Glomerular visceral epithelial cell (primary cell): ENCODE results near the gene FRAS1.
"Not testable (repeated sequence)": the region's sequence is repeated elsewhere in the genome, so short reads cannot be mapped to it uniquely, and the experiment has no call there.

ENCODE experiments used
- DNase-seq: peaks from one replicate; pipeline ENCODE4 v3.0.0-alpha.2; 2016; ENCODE audit errors: extremely low spot score

FRAS1 gene

GRCh38 chr4:78210694-78211410 is 153.7 kb downstream of the FRAS1 start:
- no peak for DNase-seq

GRCh38 chr4:78213218-78213617 is 156.1 kb downstream of the FRAS1 start:
- DNase-seq: no peak

DNA sequence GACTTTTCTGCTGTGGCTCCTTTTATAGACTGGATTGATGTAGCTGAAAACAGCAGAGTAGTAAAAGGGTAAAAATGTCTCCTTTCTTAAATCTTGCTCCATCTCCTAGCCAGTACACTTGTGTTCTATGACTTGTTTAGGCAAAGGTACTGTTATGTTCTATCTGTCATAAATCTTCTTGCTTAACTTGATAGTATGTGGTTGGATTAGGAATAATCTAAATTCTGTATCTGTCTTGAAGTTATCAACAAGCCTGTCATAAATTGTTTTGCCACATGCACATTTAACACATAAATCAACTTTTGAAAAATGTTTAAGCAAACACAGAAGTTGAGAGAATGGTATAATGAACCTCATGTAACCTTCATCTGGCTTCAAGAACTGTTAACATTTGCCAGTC is 157.0 kb downstream of the FRAS1 start:
- no peak for DNase-seq

- DNase-seq: no peak
Observed at GRCh38 chr4:78217557-78217956, 160.4 kb downstream of the FRAS1 start.

DNA sequence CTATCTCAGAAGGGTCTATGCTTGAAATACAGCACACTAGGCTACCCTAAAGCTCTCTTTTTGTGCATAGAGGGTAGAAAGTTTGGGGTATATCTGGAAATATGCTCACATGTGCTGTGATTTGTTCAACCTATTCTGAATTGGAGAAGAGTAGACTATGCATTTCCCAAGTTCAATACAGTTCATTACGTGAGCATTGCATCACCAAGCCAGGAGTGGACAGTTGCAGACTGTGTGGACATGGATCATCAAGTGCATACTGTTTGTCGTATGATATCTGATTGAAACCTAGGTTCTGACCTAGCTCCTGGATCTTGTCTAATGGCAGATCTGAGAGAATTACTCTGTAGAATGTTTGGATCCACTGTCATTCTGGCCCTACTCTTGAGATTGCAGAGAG is 161.1 kb downstream of the FRAS1 start:
- no peak for DNase-seq

DNA sequence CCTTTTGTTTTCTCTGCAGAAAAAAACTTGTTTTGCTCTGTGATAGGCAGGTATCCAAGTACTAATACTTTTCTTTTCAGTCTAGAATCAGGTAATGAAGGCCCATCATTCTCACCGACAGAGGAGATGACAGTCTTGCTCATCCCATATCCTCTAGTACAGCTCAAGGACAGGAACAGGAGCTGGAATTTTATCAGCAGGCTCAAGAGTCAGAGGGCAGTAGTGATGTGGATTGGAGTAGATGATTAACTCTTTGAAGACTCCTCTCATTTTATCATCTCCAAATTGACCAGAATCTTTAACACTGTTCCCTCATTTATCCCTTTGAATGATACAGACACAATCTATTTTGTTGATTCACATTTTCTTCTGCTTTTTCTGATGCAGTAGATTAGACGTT is 162.7 kb downstream of the FRAS1 start:
- no peak for DNase-seq

DNA sequence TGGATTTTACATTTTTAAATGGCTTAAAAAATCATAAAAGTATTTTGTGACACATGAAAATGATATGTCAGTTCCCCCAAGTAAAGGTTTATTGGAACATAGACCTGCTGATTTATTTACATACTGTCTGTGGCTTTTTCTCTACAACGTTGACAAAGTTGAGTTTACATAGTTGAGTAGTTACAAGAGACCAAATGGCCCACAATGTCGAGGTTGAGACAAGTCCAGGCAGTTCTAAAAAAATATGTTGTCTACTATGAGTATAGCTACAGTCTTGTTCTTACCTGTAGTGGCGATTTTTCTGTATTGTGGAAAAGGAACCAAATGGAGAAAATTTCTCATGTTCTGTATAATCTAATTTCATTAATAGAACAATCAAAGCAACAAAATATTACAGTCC is 163.2 kb downstream of the FRAS1 start:
- DNase-seq: no peak

DNA sequence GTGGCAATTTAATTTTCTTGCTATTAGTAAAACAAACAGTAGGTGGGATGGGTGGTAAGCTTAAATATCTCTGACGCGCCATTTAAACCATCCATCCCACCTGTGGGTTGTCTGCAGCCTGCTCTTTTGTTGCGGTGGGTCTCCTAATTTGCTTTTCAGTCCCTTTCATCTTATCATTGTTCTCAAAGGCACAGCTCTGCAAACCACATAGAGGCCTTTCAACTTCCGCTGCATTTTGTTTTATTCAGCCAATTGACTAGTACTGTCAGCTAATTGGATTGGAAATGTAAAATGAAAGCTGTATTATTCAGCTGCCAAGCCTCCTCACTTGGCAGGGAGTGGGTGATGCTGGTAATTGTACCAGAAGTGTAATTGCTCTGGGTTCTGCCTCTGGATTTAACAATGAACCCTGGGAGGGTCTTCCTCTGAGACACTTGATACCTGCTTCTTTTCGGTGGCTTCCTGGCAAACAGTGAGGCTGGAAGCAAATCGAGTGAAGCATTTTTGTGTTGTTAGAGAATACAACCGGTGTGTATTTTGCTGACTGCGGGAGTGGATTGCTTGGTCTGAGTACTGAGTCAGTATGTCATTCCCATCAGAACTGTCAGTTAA is 165.6 kb downstream of the FRAS1 start:
- no peak for DNase-seq

- no peak for DNase-seq
Observed at GRCh38 chr4:78225236-78225635, 168.1 kb downstream of the FRAS1 start.

- no peak for DNase-seq
Observed at GRCh38 chr4:78226279-78226678, 169.2 kb downstream of the FRAS1 start.

DNA sequence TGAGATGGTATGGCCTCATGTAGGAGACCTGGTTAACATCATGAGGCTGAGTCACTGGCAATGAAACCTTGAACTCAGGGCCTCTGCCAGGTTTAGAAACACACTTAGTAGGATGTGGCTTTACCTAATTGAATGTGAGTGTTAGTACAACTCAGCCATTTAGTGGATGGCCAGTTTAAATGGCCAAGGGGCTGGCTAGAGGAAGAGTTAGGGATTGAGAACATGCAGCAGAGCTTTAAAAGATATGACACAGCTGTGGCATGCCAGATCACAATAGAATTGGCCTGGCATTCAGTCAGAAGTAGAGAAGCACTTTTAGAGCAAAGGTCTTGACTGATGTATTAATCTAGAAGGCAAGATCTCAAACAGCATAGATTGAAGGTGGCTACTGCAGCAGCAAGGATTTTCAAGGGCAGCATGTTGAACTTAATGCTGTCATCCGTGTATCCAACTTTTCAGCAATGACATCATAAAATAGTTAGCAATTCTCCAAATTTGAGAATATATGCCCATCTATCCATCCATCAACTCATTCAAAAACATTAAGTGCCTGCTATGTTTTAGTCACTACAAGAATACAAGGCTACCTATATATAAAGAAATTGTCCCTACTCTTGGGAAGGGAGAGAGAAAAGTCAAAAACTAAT is 170.4 kb downstream of the FRAS1 start:
- DNase-seq: no peak

GRCh38 chr4:78235800-78236199 is 178.7 kb downstream of the FRAS1 start:
- DNase-seq: no peak

- DNase-seq: no peak
Observed at GRCh38 chr4:78237360-78237759, 180.2 kb downstream of the FRAS1 start.

- no peak for DNase-seq
Observed at GRCh38 chr4:78242071-78242470, 184.9 kb downstream of the FRAS1 start.

DNA sequence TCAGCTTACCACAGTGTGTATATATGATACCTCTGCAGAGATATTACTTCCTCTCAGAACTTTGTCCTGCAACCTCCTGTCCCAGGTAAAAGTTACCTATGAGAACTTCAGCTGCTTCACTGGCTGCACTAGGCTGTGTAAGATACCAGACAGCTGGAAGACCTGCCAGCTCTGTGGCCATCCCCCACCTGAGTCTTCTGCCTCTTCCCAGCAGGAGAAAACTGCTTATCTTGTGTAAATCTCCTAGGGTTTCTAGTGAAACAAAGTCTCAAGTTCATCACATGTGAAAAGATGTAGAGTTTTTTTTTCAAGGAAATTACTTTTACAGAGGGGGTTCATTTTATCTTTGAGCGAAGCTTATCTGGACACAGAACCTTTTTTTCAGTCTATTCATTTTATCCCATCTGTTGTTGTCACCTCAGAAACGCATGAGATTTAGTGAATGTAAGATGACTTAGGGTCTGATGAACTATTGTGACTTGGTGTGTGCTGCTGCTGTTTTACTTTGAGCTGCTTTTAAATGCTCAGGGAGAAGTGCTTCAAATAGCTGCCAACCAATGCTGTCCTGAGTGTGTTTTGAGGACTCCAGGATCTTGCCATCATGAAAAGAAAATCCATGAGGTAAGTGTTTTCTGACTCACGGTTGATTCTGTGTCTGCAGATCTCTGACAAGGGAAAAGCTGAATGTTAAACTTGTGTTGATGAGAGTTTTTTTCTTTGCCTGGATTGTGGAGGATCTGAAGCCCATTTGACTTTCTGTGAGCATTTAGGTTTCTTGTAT is 187.8 kb downstream of the FRAS1 start:
- DNase-seq: no peak

DNA sequence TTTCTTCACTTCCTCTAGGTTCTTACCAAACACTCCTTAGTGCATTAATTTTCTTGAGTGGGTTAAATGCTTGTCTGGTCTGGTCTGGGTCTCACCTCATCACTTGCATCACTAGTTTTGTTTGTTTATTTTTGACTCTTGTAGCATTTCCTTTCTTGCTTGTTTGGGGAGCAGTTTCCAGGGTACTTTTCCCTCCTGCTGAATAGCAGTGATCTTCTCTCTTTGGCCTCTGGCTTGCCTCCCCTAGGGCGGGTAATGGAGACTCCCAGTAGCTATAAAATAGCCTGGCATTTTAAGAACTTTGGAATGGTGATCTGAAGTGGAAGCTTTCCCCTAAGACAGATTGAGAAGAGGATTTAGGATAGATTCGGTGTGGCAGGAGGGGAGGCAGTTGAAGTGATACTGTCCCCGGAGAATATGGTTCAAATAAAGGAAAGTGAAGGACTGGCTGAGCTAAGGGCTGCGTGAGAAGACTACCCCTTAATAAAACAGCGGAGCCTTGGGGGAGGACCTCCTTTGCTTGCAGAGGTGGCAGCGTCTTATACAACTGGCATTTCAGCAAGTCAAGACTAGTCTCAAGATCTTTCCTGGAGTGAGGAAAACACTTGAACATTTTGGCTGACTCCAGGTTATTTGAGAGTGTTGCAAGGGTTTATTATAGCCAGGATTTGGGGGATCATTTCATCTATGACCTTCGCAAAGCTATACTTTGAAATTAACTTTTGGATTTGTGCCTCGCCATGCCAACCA is 190.6 kb downstream of the FRAS1 start:
- DNase-seq: no peak

- DNase-seq: no peak
Observed at GRCh38 chr4:78250500-78250899, 193.4 kb downstream of the FRAS1 start.

- not testable (repeated sequence) for DNase-seq
Observed at GRCh38 chr4:78252773-78253172, 195.7 kb downstream of the FRAS1 start.

- DNase-seq: no peak
Observed at GRCh38 chr4:78254893-78255292, 197.8 kb downstream of the FRAS1 start.

DNA sequence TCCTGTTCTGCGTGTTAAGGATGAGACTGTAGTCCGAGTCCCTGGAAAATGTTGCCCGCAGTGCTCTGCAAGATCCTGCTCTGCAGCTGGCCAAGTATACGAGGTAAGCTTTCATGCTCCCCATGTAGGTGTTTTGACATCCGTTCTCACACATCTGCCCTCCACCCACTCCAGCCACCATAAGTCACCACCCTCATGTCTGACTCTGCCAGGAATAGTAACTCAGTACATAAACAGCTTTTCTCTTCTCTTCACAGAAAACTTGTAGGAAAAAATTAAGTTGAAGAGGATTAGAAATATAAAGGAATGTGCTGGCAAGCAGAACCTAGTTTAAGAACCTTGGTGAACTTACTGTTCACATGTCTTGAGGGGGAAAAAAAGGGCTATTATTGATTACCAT is 207.9 kb downstream of the FRAS1 start:
- no peak for DNase-seq

DNA sequence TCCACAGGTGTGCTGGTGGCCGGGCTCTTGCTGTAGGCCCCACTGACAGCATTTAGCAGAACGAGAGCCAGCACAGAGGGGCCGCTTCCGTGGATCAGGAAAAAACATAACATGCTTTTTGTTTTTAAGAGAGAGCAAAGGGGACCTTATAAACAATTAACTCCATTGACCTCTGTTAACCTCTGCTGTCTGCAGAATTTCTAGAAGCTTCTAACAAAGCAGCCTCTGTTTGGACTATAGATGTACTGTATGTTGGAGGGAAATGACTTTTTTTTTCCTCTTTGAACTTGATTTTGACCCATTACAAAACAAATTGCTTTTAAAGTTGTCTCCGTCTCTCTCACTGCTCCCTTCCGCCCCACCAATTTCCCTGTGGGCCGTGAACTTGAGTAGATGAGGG is 210.7 kb downstream of the FRAS1 start:
- no peak for DNase-seq

DNA sequence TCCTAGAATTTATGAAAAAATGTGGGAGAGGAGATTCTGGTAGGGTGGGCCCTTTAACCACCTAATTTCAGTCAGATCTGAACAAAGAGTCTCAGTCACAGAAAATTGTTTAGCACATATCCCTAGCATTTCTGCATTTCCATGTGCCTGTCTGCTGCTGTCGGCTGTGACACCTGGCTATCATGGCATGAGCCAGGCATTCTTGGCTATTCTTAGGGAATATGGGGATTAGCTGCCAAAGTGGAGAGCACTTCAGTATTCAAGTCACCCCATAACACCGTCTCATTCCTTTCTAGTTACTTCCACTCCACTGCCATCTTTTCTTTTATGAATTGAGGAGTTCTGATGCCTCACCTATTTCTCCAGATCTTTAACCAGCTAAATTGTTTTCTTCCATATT is 211.5 kb downstream of the FRAS1 start:
- DNase-seq: no peak
